HCT116 (cell line): Measurements from ENCODE around the gene CECR2. TPM values are rescaled to one million over a fixed set of nuclear protein-coding genes. Genes with fewer than 3 reads are reported as not detected.

Experiments used
- ATAC-seq: fragments of 200-7000 bp; cut with Tn5 transposase; 2 replicates; pipeline ENCODE4 v1.9.1; 2020; ENCODE audit warnings: mild to moderate bottlenecking, moderate library complexity
- BruUV-seq: library from RNA; stranded (reverse); fragments of 400-500 nt; replicated peaks from 2 replicates; lab custom pipeline; 2021; lab: Mats Ljungman, UMichigan
- CTCF ChIA-PET: fragments of 300-600 bp; sonication (Branson Sonifier 250); formaldehyde crosslinking; loops from one replicate; lab custom pipeline; 2021; ENCODE audit warnings: antibody characterized with exemption; lab: Charles Lee
- POLR2A ChIA-PET: fragments of 300-600, 350-600 bp; sonication (Branson Sonifier 250); formaldehyde crosslinking; loops from one replicate; lab custom pipeline; 2021; ENCODE audit warnings: antibody characterized with exemption; lab: Charles Lee
- RAD21 ChIA-PET, 2 experiments: fragments of 300-600 bp; sonication (Branson Sonifier 250); formaldehyde crosslinking; loops; one replicate each; lab custom pipeline; 2023; ENCODE audit warnings: low total read pairs in 2 of 2; ENCODE audit not compliant: uncharacterized antibody in 2 of 2, unreplicated experiment in 2 of 2, low non-redundant PET in 1 of 2; lab: Charles Lee
- DNase-seq: peaks from one replicate; pipeline ENCODE4 v3.0.0-alpha.2; 2010; ENCODE audit warnings: low read depth, low spot score
- H2AFZ ChIP-seq: fragments of 200-600 bp; shearing (Covaris generic), sonication (generic); 2 replicates; pipeline ENCODE4 v1.6.1; 2017; ENCODE audit warnings: low read depth, mixed run types, mixed read lengths, antibody characterized with exemption, low read length; ENCODE audit not compliant: poor library complexity, severe bottlenecking
- H3K27ac ChIP-seq: 2 replicates; pipeline ENCODE4 v1.5.1; 2012; ENCODE audit warnings: low read depth, low read length
- H3K27me3 ChIP-seq: fragments of 200-600 bp; sonication (generic); 2 replicates; pipeline ENCODE4 v1.6.1; 2016; ENCODE audit warnings: mixed run types, low read length, mixed read lengths; ENCODE audit not compliant: insufficient read depth
- H3K36me3 ChIP-seq, 2 experiments: fragments of 200-500 bp in 1 of 2; fragments of 200-600 bp in 1 of 2; sonication (Bioruptor generic) in 1 of 2; sonication (generic) in 1 of 2; 2 replicates each; pipeline versions ENCODE4 v1.5.1 to v1.6.1; 2014 to 2016; ENCODE audit warnings: low read length in 2 of 2, inconsistent platforms in 1 of 2, mixed read lengths in 1 of 2, mixed run types in 1 of 2; ENCODE audit not compliant: insufficient read depth in 2 of 2, control insufficient read depth in 1 of 2
- H3K4me1 ChIP-seq, 2 experiments: fragments of 200-600 bp in 1 of 2; sonication (generic) in 1 of 2; 2 replicates each; pipeline versions ENCODE4 v1.5.1 to v1.6.1; 2012 to 2017; ENCODE audit warnings: low read length in 2 of 2, inconsistent platforms in 1 of 2, mild to moderate bottlenecking in 1 of 2, mixed read lengths in 1 of 2, mixed run types in 1 of 2, moderate library complexity in 1 of 2; ENCODE audit not compliant: insufficient read depth in 2 of 2, control insufficient read depth in 1 of 2
- H3K4me2 ChIP-seq: fragments of 200-600 bp; sonication (generic); 2 replicates; pipeline ENCODE4 v1.6.1; 2017; ENCODE audit warnings: mixed run types, low read length, mixed read lengths
- H3K4me3 ChIP-seq, 2 experiments: fragments of 200-600 bp in 1 of 2; sonication (generic) in 1 of 2; replicated peaks in 1 of 2; 2 replicates each; pipeline ENCODE4 v1.5.1; 2011 to 2016; ENCODE audit warnings: low read length in 2 of 2, control low read depth in 1 of 2, low read depth in 1 of 2, mild to moderate bottlenecking in 1 of 2, mixed read lengths in 1 of 2, mixed run types in 1 of 2
- H3K79me2 ChIP-seq: fragments of 200-600 bp; sonication (generic); 2 replicates; pipeline ENCODE4 v1.6.1; 2017; ENCODE audit warnings: mild to moderate bottlenecking, mixed run types, low read length, moderate library complexity, mixed read lengths; ENCODE audit not compliant: insufficient read depth
- H3K9ac ChIP-seq: fragments of 200-600 bp; sonication (generic); 2 replicates; pipeline ENCODE4 v1.6.1; 2016; ENCODE audit warnings: low read length, mixed read lengths
- H3K9me2 ChIP-seq: fragments of 200-600 bp; sonication (generic), shearing (Covaris generic); 2 replicates; pipeline ENCODE4 v1.6.1; 2017; ENCODE audit warnings: mixed run types, mild to moderate bottlenecking, moderate library complexity; ENCODE audit not compliant: insufficient read depth
- H3K9me3 ChIP-seq, 2 experiments: fragments of 200-500 bp in 1 of 2; fragments of 200-600 bp in 1 of 2; sonication (Bioruptor generic) in 1 of 2; sonication (generic) in 1 of 2; 2 replicates each; pipeline ENCODE4 v1.6.1; 2014 to 2017; ENCODE audit warnings: low read length in 2 of 2, mixed read lengths in 2 of 2, inconsistent platforms in 1 of 2, low read depth in 1 of 2, mild to moderate bottlenecking in 1 of 2, mixed run types in 1 of 2, moderate library complexity in 1 of 2; ENCODE audit not compliant: control insufficient read depth in 1 of 2, insufficient read depth in 1 of 2
- H4K20me1 ChIP-seq: fragments of 200-600 bp; sonication (generic), shearing (Covaris generic); 2 replicates; pipeline ENCODE4 v1.6.1; 2017; ENCODE audit warnings: mixed run types, mild to moderate bottlenecking, moderate library complexity; ENCODE audit not compliant: insufficient read depth
- CEBPB ChIP-seq: IDR thresholded peaks from 2 replicates; pipeline ENCODE4 v1.6.1; 2012; ENCODE audit warnings: low read depth
- FOSL1 ChIP-seq: IDR thresholded peaks from 2 replicates; pipeline ENCODE4 v1.6.1; 2012; ENCODE audit warnings: low read depth
- JUND ChIP-seq: IDR thresholded peaks from 2 replicates; pipeline ENCODE4 v1.6.1; 2012
- POLR2A ChIP-seq: IDR thresholded peaks from 2 replicates; pipeline ENCODE4 v1.7.0; 2011; ENCODE audit warnings: borderline replicate concordance; ENCODE audit not compliant: insufficient read depth, insufficient read length; ENCODE audit errors: extremely low read depth
- RAD21 ChIP-seq: IDR thresholded peaks from 2 replicates; pipeline ENCODE4 v1.6.1; 2012; ENCODE audit warnings: low read depth, mild to moderate bottlenecking
- REST ChIP-seq: IDR thresholded peaks from 2 replicates; pipeline ENCODE4 v1.6.1; 2012; ENCODE audit warnings: low read depth
- SIN3A ChIP-seq: IDR thresholded peaks from 2 replicates; pipeline ENCODE4 v1.6.1; 2012; ENCODE audit warnings: low read depth
- TCF7L2 ChIP-seq: IDR thresholded peaks from 2 replicates; pipeline ENCODE4 v1.7.0; 2011; ENCODE audit warnings: borderline replicate concordance, inconsistent platforms; ENCODE audit not compliant: insufficient read depth, insufficient read length; ENCODE audit errors: extremely low read depth
- YY1 ChIP-seq: IDR thresholded peaks from 2 replicates; pipeline ENCODE4 v1.6.1; 2011; ENCODE audit warnings: low read length, low read depth, moderate library complexity, mild to moderate bottlenecking; ENCODE audit not compliant: insufficient replicate concordance; ENCODE audit errors: extremely low read depth
- ZFX ChIP-seq: fragments of 450-650 bp; IDR thresholded peaks from 2 replicates; pipeline ENCODE4 v1.6.1; 2017
- intact Hi-C: fragments of 100-400 bp; cut with micrococcal nuclease; formaldehyde crosslinking; loops from 2 replicates; pipeline ENCODE4 v1.10.0; 2022
- total RNA-seq: library from RNA; stranded (reverse); gene quantifications from one replicate; pipeline ENCODE4 v1.2.1, GENCODE V29; 2021; ENCODE audit not compliant: unreplicated experiment

The CECR2 gene
- total RNA-seq, 1 experiment from 2014 or later = 6.0 TPM

- no peaks in the 10 kb centered on the region for H3K9me3 ChIP-seq
- TF ChIP-seq CEBPB (no peak), YY1 (no peak), POLR2A (no peak), FOSL1 (no peak), JUND (no peak), REST (no peak)
- intact Hi-C loops = no loop called here
- DNase-seq (no peak), ATAC-seq (no peak)
- RAD21 ChIA-PET = no interaction called here
- H3K4me2 ChIP-seq = no peak overlapping the region
- H3K9ac ChIP-seq = no peak overlapping the region
- H3K9me2 ChIP-seq = no peaks in the 10 kb centered on the region
- no peak overlapping the region for H2AFZ ChIP-seq
- CTCF ChIA-PET = interaction anchor here (1.0 kb wide), 1 partner anchor 79 kb away, joined by 3 read pairs; no protein-coding TSS in a partner anchor
- H3K27ac ChIP-seq = no peak overlapping the region
- H3K36me3 ChIP-seq = no peaks in the 10 kb centered on the region; a peak in 1 of 4 replicates
- no peaks in the 10 kb centered on the region for H3K79me2 ChIP-seq
- POLR2A ChIA-PET = no interaction called here
- BruUV-seq = no TSS peak
- no peaks in the 10 kb centered on the region for H3K27me3 ChIP-seq
- H3K4me3 ChIP-seq = no peak overlapping the region
- H3K4me1 ChIP-seq = no peaks in the 10 kb centered on the region
- H4K20me1 ChIP-seq = no peaks in the 10 kb centered on the region
Observed at GRCh38 chr22:17422736-17423343, 53.6 kb downstream of the CECR2 start.

- H3K27ac ChIP-seq = no peak overlapping the region
- no peak for DNase-seq
- no peak for TF ChIP-seq ZFX
- TF ChIP-seq SIN3A = no peak
- TF ChIP-seq REST = no peak
- TF ChIP-seq TCF7L2 = no peak
- TF ChIP-seq RAD21 = no peak
- H3K9me3 ChIP-seq = no peaks in the 10 kb centered on the region
- H3K9ac ChIP-seq = no peak overlapping the region
- no peaks in the 10 kb centered on the region for H3K4me1 ChIP-seq
- H3K79me2 ChIP-seq = no peaks in the 10 kb centered on the region
- H4K20me1 ChIP-seq = no peaks in the 10 kb centered on the region
- no peak overlapping the region for H3K4me2 ChIP-seq
- intact Hi-C loops = no loop called here
- no peaks in the 10 kb centered on the region for H3K27me3 ChIP-seq
- H3K36me3 ChIP-seq = no peaks in the 10 kb centered on the region; a peak in 1 of 4 replicates
- no peak for ATAC-seq
- no peak overlapping the region for H3K4me3 ChIP-seq
- H3K9me2 ChIP-seq = no peaks in the 10 kb centered on the region
- CTCF ChIA-PET = no interaction called here
- POLR2A ChIA-PET = no interaction called here
- no TSS peak for BruUV-seq
- no peak overlapping the region for H2AFZ ChIP-seq
- RAD21 ChIA-PET = no interaction called here
Observed at GRCh38 chr22:17423616-17424015, 54.4 kb downstream of the CECR2 start.
